Liver (tissue), 3 donors: ENCODE results near the gene HUS1B.

Source experiments
- GABPA ChIP-seq, 2 donors: IDR thresholded peaks in 1 of 2; conservative IDR thresholded peaks in 1 of 2; 2 replicates each; pipeline ENCODE4 v1.6.1; 2016; ENCODE audit warnings: antibody characterized with exemption in 2 of 2, mild to moderate bottlenecking in 1 of 2, moderate library complexity in 1 of 2
- RAD21 ChIP-seq, 2 donors: IDR thresholded peaks; 2 replicates each; pipeline ENCODE4 v1.6.1; 2016; ENCODE audit warnings: antibody characterized with exemption in 2 of 2, mild to moderate bottlenecking in 2 of 2
- TF ChIP-seq, protein P1 (sequence below): fragments of 150-350 bp; IDR thresholded peaks from 2 replicates; pipeline ENCODE4 v1.5.1; 2017; ENCODE audit warnings: improper control_type of control experiment, low read depth, low read length; ENCODE audit not compliant: missing input control
- donor health status: healthy.
- donor health status: healthy.

DNA sequence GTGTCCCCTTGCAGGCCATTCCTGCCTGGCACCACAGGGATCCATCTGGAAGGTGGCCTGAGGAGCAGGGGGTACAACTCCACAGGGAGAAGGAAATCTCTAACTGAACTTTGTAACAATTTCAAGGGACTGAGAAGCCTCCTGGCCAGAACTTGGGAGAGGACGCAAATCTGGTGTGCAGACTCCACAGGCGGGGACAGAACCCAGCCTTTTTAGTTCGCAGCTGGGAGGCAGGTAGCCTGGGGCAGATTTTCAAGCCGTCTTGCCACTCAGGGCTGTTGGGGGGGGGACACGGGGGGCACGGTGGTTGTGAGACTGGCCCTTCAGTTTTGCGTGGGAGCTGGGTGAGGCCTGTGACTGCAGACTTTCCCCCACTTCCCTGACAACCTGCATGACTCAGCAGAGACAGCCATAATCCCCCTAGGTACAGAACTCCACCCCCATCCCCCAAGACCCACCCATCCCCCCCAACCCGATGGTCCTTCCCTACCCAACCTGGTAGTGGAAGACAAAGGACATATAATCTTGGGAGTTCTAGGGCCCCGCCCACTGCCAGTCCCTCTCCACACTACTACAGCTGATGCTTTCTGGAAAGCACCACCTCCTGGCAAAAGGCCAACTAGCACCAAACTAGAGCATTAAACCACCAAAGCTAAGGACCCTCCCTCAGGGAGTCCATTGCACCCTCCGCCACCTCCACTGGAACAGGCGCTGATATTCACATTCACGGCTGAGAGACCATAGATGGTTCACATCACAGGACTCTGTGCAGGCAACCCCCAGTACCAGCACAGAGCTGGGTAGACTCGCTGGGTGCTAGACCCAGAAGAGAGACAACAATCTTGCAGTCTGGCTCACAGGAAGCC is 3.0 kb upstream of the HUS1B start:
- TF ChIP-seq, protein P1, sequence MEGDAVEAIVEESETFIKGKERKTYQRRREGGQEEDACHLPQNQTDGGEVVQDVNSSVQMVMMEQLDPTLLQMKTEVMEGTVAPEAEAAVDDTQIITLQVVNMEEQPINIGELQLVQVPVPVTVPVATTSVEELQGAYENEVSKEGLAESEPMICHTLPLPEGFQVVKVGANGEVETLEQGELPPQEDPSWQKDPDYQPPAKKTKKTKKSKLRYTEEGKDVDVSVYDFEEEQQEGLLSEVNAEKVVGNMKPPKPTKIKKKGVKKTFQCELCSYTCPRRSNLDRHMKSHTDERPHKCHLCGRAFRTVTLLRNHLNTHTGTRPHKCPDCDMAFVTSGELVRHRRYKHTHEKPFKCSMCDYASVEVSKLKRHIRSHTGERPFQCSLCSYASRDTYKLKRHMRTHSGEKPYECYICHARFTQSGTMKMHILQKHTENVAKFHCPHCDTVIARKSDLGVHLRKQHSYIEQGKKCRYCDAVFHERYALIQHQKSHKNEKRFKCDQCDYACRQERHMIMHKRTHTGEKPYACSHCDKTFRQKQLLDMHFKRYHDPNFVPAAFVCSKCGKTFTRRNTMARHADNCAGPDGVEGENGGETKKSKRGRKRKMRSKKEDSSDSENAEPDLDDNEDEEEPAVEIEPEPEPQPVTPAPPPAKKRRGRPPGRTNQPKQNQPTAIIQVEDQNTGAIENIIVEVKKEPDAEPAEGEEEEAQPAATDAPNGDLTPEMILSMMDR, result no peak
- TF ChIP-seq RAD21 (IDR thresholded peaks at IDR 0.05) (no peak), GABPA (IDR thresholded peaks at IDR 0.05 in 1 of 2, conservative IDR thresholded peaks at IDR 0.05 in 1 of 2) (no peak)
